ENCODE measurements around the gene LCAT. TPM values are rescaled to one million over a fixed set of nuclear protein-coding genes. Genes with fewer than 3 reads are reported as not detected.

LCAT gene
- total and polyA plus RNA-seq, 8 donors: 10.1 to 20.7 (median 17.6) TPM

GRCh38 chr16:67932462-67932840 is 11.5 kb downstream of the LCAT start:
- H3K27ac ChIP-seq: no peak overlapping the region
- DNase-seq: no peak
- H3K4me3 ChIP-seq: no peak overlapping the region
- intact Hi-C loops (cut with DNase I; ENCODE audit: low total_unique reads): loop anchor here (10.0 kb wide), 1 partner anchor 108 kb away; no protein-coding TSS in a partner anchor
- peaks cover 13 to 73% (median 63%) of the 10 kb centered on the region in 4 donors for H3K36me3 ChIP-seq
- H3K27me3 ChIP-seq: no peaks in the 10 kb centered on the region
- WGBS, 5 donors: 82 to 96% (median 91%) methylated on average over 4 of the region's 4 CpGs
- TF ChIP-seq POLR2A (IDR thresholded peaks at IDR 0.05): no peak
- TF ChIP-seq EP300 (IDR thresholded peaks at IDR 0.05): no peak
- TF ChIP-seq POLR2AphosphoS5 (IDR thresholded peaks at IDR 0.05): no peak
- no peak for TF ChIP-seq CTCF (IDR thresholded peaks at IDR 0.05)
- H3K9me3 ChIP-seq: no peaks in the 10 kb centered on the region
- peaks cover 21 to 29% (median 25%) of the 10 kb centered on the region in 4 donors for H3K4me1 ChIP-seq

- H3K27ac ChIP-seq: no peak within 1 kb of the TSS
- 69 to 85% (median 76%) methylated on average over 12 to 15 of the region's 15 CpGs for WGBS, 5 donors
- no peak for TF ChIP-seq POLR2A (IDR thresholded peaks at IDR 0.05)
- TF ChIP-seq POLR2AphosphoS5 (IDR thresholded peaks at IDR 0.05): no peak
- H3K9me3 ChIP-seq: no peaks in the 10 kb centered on the region
- peaks cover 16 to 24% (median 19%) of the 10 kb centered on the region in 4 donors for H3K4me1 ChIP-seq
- H3K4me3 ChIP-seq: no peak within 1 kb of the TSS
- DNase-seq: no peak
- intact Hi-C loops (cut with DNase I; ENCODE audit: low total_unique reads): loop anchor here (10.0 kb wide), 1 partner anchor 107 kb away; no protein-coding TSS in a partner anchor
- no peaks in the 10 kb centered on the region for H3K27me3 ChIP-seq
- peaks cover 15 to 79% (median 68%) of the 10 kb centered on the region in 4 donors for H3K36me3 ChIP-seq
Observed at GRCh38 chr16:67931712-67932461, 12.0 kb downstream of the LCAT start, which contains the start of gene CTRL. Gene CTRL (minus strand): TSS chr16:67931862. CDS start chr16:67931852, 10 bp downstream.

GRCh38 chr16:67930678-67931211 is 13.2 kb downstream of the LCAT start:
- Histone ChIP-seq H3K27me3 (no peaks in the 10 kb centered on the region), H3K36me3 (peaks cover 15 to 84% (median 68%) of the 10 kb centered on the region in 4 donors), H3K9me3 (no peaks in the 10 kb centered on the region), H3K4me3 (no peak overlapping the region), H3K27ac (no peak overlapping the region), H3K4me1 (peaks cover 23 to 32% (median 25%) of the 10 kb centered on the region in 4 donors)
- WGBS, 5 donors: 93 to 95% (median 94%) methylated on average over 15 to 17 of the region's 17 CpGs
- no peak for DNase-seq
- intact Hi-C loops (cut with DNase I; ENCODE audit: low total_unique reads): loop anchor here (10.0 kb wide), 1 partner anchor 106 kb away; no protein-coding TSS in a partner anchor
- TF ChIP-seq CTCF (IDR thresholded peaks at IDR 0.05): no peak
- TF ChIP-seq POLR2A (IDR thresholded peaks at IDR 0.05): no peak
- TF ChIP-seq POLR2AphosphoS5 (IDR thresholded peaks at IDR 0.05): no peak
- no peak for TF ChIP-seq EP300 (IDR thresholded peaks at IDR 0.05)

GRCh38 chr16:67930191-67930590 is 13.7 kb downstream of the LCAT start:
- peaks cover 15 to 88% (median 68%) of the 10 kb centered on the region in 4 donors for H3K36me3 ChIP-seq
- intact Hi-C loops (cut with DNase I; ENCODE audit: low total_unique reads): loop anchor here (10.0 kb wide), 1 partner anchor 105 kb away; no protein-coding TSS in a partner anchor
- no peaks in the 10 kb centered on the region for H3K9me3 ChIP-seq
- WGBS, 5 donors: 91 to 99% (median 94%) methylated on average over 11 to 14 of the region's 14 CpGs
- TF ChIP-seq POLR2A (IDR thresholded peaks at IDR 0.05): no peak
- no peak overlapping the region for H3K4me3 ChIP-seq
- H3K4me1 ChIP-seq: peaks cover 23 to 34% (median 24%) of the 10 kb centered on the region in 4 donors
- H3K27me3 ChIP-seq: no peaks in the 10 kb centered on the region
- no peak overlapping the region for H3K27ac ChIP-seq
- DNase-seq: no peak

GRCh38 chr16:67928561-67929364 is 15.2 kb downstream of the LCAT start:
- peak; percentile 76 to 88 for DNase-seq
- Histone ChIP-seq H3K27me3 (no peaks in the 10 kb centered on the region), H3K36me3 (peaks cover 12 to 80% (median 66%) of the 10 kb centered on the region in 4 donors), H3K4me1 (peaks cover 12 to 24% (median 14%) of the 10 kb centered on the region in 4 donors), H3K4me3 (no peak overlapping the region), H3K27ac (no peak overlapping the region), H3K9me3 (no peaks in the 10 kb centered on the region)
- WGBS, 5 donors: 48 to 54% (median 50%) methylated on average over 11 to 16 of the region's 16 CpGs
- intact Hi-C loops (cut with DNase I; ENCODE audit: low total_unique reads): loop anchor here (5.0 kb wide), 1 partner anchor 46 kb away; the partner anchor contains the start of gene NRN1L
- TF ChIP-seq POLR2A (IDR thresholded peaks at IDR 0.05) (no peak), CTCF (IDR thresholded peaks at IDR 0.05) (peak in 5 of 7 experiments; percentile 71 to 90 (median 80)), POLR2AphosphoS5 (IDR thresholded peaks at IDR 0.05) (peak in 1 of 3 donors; percentile 69), EP300 (IDR thresholded peaks at IDR 0.05) (no peak)

Data from stomach (tissue), 9 donors.